OCI-LY1 (cell line): ENCODE results near the gene MAP2.

Source experiments
- H2AFZ ChIP-seq: fragments of 200-600 bp; sonication (generic), shearing (Covaris generic); 2 replicates; pipeline ENCODE4 v1.6.0; 2014; ENCODE audit warnings: antibody characterized with exemption, mild to moderate bottlenecking, low read length
- H3F3A ChIP-seq: fragments of 200-600 bp; sonication (generic), shearing (Covaris generic); 2 replicates; pipeline ENCODE4 v1.6.0; 2014; ENCODE audit warnings: mild to moderate bottlenecking, antibody characterized with exemption, low read length, moderate library complexity; ENCODE audit not compliant: insufficient read depth
- H3K27ac ChIP-seq: fragments of 200-600 bp; sonication (generic); 2 replicates; pipeline ENCODE4 v1.5.1; 2014; ENCODE audit warnings: low read length, mixed run types, mild to moderate bottlenecking, low read depth; ENCODE audit not compliant: poor library complexity, severe bottlenecking
- H3K27me3 ChIP-seq: fragments of 200-600 bp; sonication (generic); 2 replicates; pipeline ENCODE4 v1.6.0; 2014; ENCODE audit warnings: antibody characterized with exemption, mild to moderate bottlenecking, low read length, moderate library complexity; ENCODE audit not compliant: insufficient read depth
- H3K36me3 ChIP-seq: fragments of 200-600 bp; sonication (generic); 2 replicates; pipeline ENCODE4 v1.6.1; 2014; ENCODE audit warnings: mild to moderate bottlenecking, antibody characterized with exemption, low read length, moderate library complexity, mixed read lengths; ENCODE audit not compliant: insufficient read depth
- H3K4me1 ChIP-seq: fragments of 200-600 bp; sonication (generic); 2 replicates; pipeline ENCODE4 v1.5.1; 2014; ENCODE audit warnings: mild to moderate bottlenecking, low read length, moderate library complexity; ENCODE audit not compliant: insufficient read depth, severe bottlenecking
- H3K4me2 ChIP-seq: fragments of 200-600 bp; sonication (generic), shearing (Covaris generic); 2 replicates; pipeline ENCODE4 v1.6.1; 2014; ENCODE audit warnings: low read length
- H3K4me3 ChIP-seq: fragments of 200-600 bp; sonication (generic); 2 replicates; pipeline ENCODE4 v1.5.1; 2014; ENCODE audit warnings: low read length, low read depth, mild to moderate bottlenecking, mixed read lengths; ENCODE audit not compliant: poor library complexity, severe bottlenecking
- H3K79me2 ChIP-seq: fragments of 200-600 bp; shearing (Covaris generic); 2 replicates; pipeline ENCODE4 v1.6.1; 2016; ENCODE audit warnings: mixed run types, low read length, mixed read lengths; ENCODE audit not compliant: insufficient read depth
- H3K9ac ChIP-seq: fragments of 200-600 bp; sonication (generic), shearing (Covaris generic); 2 replicates; pipeline ENCODE4 v1.6.1; 2014; ENCODE audit warnings: mild to moderate bottlenecking, low read length, mixed read lengths
- H3K9me2 ChIP-seq: fragments of 200-600 bp; sonication (generic), shearing (Covaris generic); 2 replicates; pipeline ENCODE4 v1.6.1; 2014; ENCODE audit warnings: low read depth, mild to moderate bottlenecking, low read length, mixed read lengths
- H3K9me3 ChIP-seq: fragments of 200-600 bp; shearing (Covaris generic); 2 replicates; pipeline ENCODE4 v1.6.1; 2014; ENCODE audit warnings: low read length, mixed read lengths
- H4K20me1 ChIP-seq: fragments of 200-600 bp; sonication (generic), shearing (Covaris generic); 2 replicates; pipeline ENCODE4 v1.6.0; 2016; ENCODE audit warnings: mild to moderate bottlenecking, low read length; ENCODE audit not compliant: insufficient read depth
- CTCF ChIP-seq: fragments of 200-600 bp; sonication (generic), shearing (Covaris generic); IDR thresholded peaks from 2 replicates; pipeline ENCODE4 v1.5.1; 2017; ENCODE audit warnings: mild to moderate bottlenecking, antibody characterized with exemption, low read length, moderate library complexity, mixed read lengths
- EZH2 ChIP-seq: fragments of 200-600 bp; sonication (generic), shearing (Covaris generic); IDR thresholded peaks from 2 replicates; pipeline ENCODE4 v1.8.0; 2017; ENCODE audit warnings: borderline replicate concordance, mixed run types, mild to moderate bottlenecking, antibody characterized with exemption, low read length, moderate library complexity, mixed read lengths

The MAP2 gene

GRCh38 chr2:209451209-209451834, 27.5 kb downstream of the MAP2 start:
- no peaks in the 10 kb centered on the region for H4K20me1 ChIP-seq
- no peaks in the 10 kb centered on the region for H3K27me3 ChIP-seq
- no peaks in the 10 kb centered on the region for H3K9me3 ChIP-seq
- no peak overlapping the region for H2AFZ ChIP-seq
- H3K27ac ChIP-seq, result peak overlapping the region; percentile 66
- H3K4me2 ChIP-seq, result peak overlapping the region; percentile 26; the same call in 1 of the 2 replicates
- no peaks in the 10 kb centered on the region for H3K9me2 ChIP-seq
- H3K4me1 ChIP-seq, result peaks cover 16% of the 10 kb centered on the region
- TF ChIP-seq EZH2 (no peak), CTCF (no peak)
- no peaks in the 10 kb centered on the region for H3K36me3 ChIP-seq
- no peak overlapping the region; the same call in 1 of the 2 replicates for H3K9ac ChIP-seq
- no peaks in the 10 kb centered on the region for H3F3A ChIP-seq
- no peaks in the 10 kb centered on the region for H3K79me2 ChIP-seq
- no peak overlapping the region for H3K4me3 ChIP-seq

GRCh38 chr2:209456489-209456888, 32.6 kb downstream of the MAP2 start:
- no peaks in the 10 kb centered on the region for H3K9me2 ChIP-seq
- H3K9ac ChIP-seq, result no peak overlapping the region
- H2AFZ ChIP-seq, result no peak overlapping the region
- H3K4me1 ChIP-seq, result peaks cover 9% of the 10 kb centered on the region
- no peaks in the 10 kb centered on the region for H4K20me1 ChIP-seq
- TF ChIP-seq CTCF (no peak), EZH2 (no peak)
- no peak overlapping the region for H3K27ac ChIP-seq
- no peaks in the 10 kb centered on the region for H3F3A ChIP-seq
- no peaks in the 10 kb centered on the region for H3K79me2 ChIP-seq
- H3K9me3 ChIP-seq, result no peaks in the 10 kb centered on the region
- H3K4me3 ChIP-seq, result no peak overlapping the region
- H3K27me3 ChIP-seq, result no peaks in the 10 kb centered on the region
- H3K36me3 ChIP-seq, result no peaks in the 10 kb centered on the region
- no peak overlapping the region for H3K4me2 ChIP-seq

- Histone ChIP-seq H3K36me3 (no peaks in the 10 kb centered on the region), H3K4me2 (no peak overlapping the region), H2AFZ (no peak overlapping the region), H3K4me3 (no peak overlapping the region), H3K9ac (no peak overlapping the region), H3K4me1 (peaks cover 5% of the 10 kb centered on the region), H4K20me1 (no peaks in the 10 kb centered on the region), H3K79me2 (no peaks in the 10 kb centered on the region), H3F3A (no peaks in the 10 kb centered on the region), H3K27me3 (no peaks in the 10 kb centered on the region), H3K9me3 (no peaks in the 10 kb centered on the region), H3K9me2 (no peaks in the 10 kb centered on the region), H3K27ac (no peak overlapping the region)
- TF ChIP-seq EZH2, result no peak
- no peak for TF ChIP-seq CTCF
Observed at GRCh38 chr2:209458008-209458979, 34.4 kb downstream of the MAP2 start.
